PC-3 (cell line): Measurements from ENCODE around the gene PLXNA2. TPM values are rescaled to one million over a fixed set of nuclear protein-coding genes. Genes with fewer than 3 reads are reported as not detected.
A peak's percentile ranks its signal among the peaks of the same experiment; 100 is the strongest.

Experiments used
- ATAC-seq: fragments of 200-7000 bp; cut with Tn5 transposase; 2 replicates; pipeline ENCODE4 v1.9.1; 2020; ENCODE audit warnings: mild to moderate bottlenecking, moderate library complexity
- BruUV-seq: library from RNA; stranded (reverse); fragments of 400-500 nt; replicated peaks from 2 replicates; lab custom pipeline; 2021; lab: Mats Ljungman, UMichigan
- CTCF ChIA-PET: fragments of 300-600 bp; sonication (Branson Sonifier 250); formaldehyde crosslinking; loops from one replicate; lab custom pipeline; 2022; ENCODE audit warnings: antibody characterized with exemption; lab: Charles Lee
- POLR2A ChIA-PET: fragments of 300-600 bp; sonication (Branson Sonifier 250); formaldehyde crosslinking; loops from one replicate; lab custom pipeline; 2022; ENCODE audit warnings: antibody characterized with exemption; ENCODE audit not compliant: unreplicated experiment; lab: Charles Lee
- DNase-seq: peaks from one replicate; pipeline ENCODE4 v3.0.0-alpha.2; 2015
- H2AFZ ChIP-seq: fragments of 300-600 bp; sonication (generic); 2 replicates; pipeline ENCODE4 v1.6.0; 2016; ENCODE audit warnings: antibody characterized with exemption, low read length
- H3F3A ChIP-seq: fragments of 300-600 bp; sonication (generic); one replicate; pipeline ENCODE4 v1.6.0; 2017; ENCODE audit warnings: antibody characterized with exemption, low read length, control low read depth, mild to moderate bottlenecking; ENCODE audit not compliant: unreplicated experiment
- H3K27ac ChIP-seq: fragments of 300-600 bp; sonication (generic); 2 replicates; pipeline ENCODE4 v1.5.1; 2016; ENCODE audit warnings: mild to moderate bottlenecking, low read length
- H3K27me3 ChIP-seq: fragments of 300-600 bp; sonication (generic); 2 replicates; pipeline ENCODE4 v1.6.1; 2016; ENCODE audit warnings: low read length, mixed read lengths
- H3K36me3 ChIP-seq: fragments of 300-600 bp; sonication (generic); 2 replicates; pipeline ENCODE4 v1.6.1; 2016; ENCODE audit warnings: low read depth, mixed run types, low read length, mixed read lengths
- H3K4me1 ChIP-seq: fragments of 300-600 bp; sonication (generic); 2 replicates; pipeline ENCODE4 v1.5.1; 2016; ENCODE audit warnings: low read length; ENCODE audit not compliant: insufficient read depth
- H3K4me2 ChIP-seq: fragments of 300-600 bp; sonication (generic); 2 replicates; pipeline ENCODE4 v1.6.0; 2016; ENCODE audit warnings: low read length
- H3K4me3 ChIP-seq: fragments of 300-600 bp; sonication (generic); 2 replicates; pipeline ENCODE4 v1.5.1; 2016; ENCODE audit warnings: mild to moderate bottlenecking, low read length, mixed read lengths
- H3K79me2 ChIP-seq: fragments of 300-600 bp; sonication (generic); 2 replicates; pipeline ENCODE4 v1.6.1; 2017; ENCODE audit warnings: low read length, mixed read lengths
- H3K9ac ChIP-seq: fragments of 300-600 bp; sonication (generic); 2 replicates; pipeline ENCODE4 v1.6.0; 2016; ENCODE audit warnings: mild to moderate bottlenecking, low read length
- H3K9me2 ChIP-seq: fragments of 300-600 bp; sonication (generic); replicated peaks from 2 replicates; pipeline ENCODE4 v1.6.1; 2016; ENCODE audit warnings: mixed run types, low read length, mixed read lengths
- H3K9me3 ChIP-seq: fragments of 300-600 bp; sonication (generic); 2 replicates; pipeline ENCODE4 v1.6.1; 2016; ENCODE audit warnings: low read length, mixed read lengths
- H4K20me1 ChIP-seq: fragments of 300-600 bp; sonication (generic); 2 replicates; pipeline ENCODE4 v1.6.1; 2016; ENCODE audit warnings: low read length, mixed read lengths
- EZH2 ChIP-seq: fragments of 300-600 bp; sonication (generic); IDR thresholded peaks from one replicate; pipeline ENCODE4 v1.6.1; 2017; ENCODE audit warnings: antibody characterized with exemption, mild to moderate bottlenecking, low read length; ENCODE audit not compliant: unreplicated experiment
- EZH2phosphoT487 ChIP-seq: fragments of 300-600 bp; sonication (generic); IDR thresholded peaks from 2 replicates; pipeline ENCODE4 v1.6.1; 2018; ENCODE audit warnings: mild to moderate bottlenecking, antibody characterized with exemption, low read length, borderline replicate concordance
- intact Hi-C: fragments of 100-400 bp; cut with micrococcal nuclease; formaldehyde crosslinking; loops from 2 replicates; pipeline ENCODE4 v1.9.0; 2023
- total RNA-seq: library from RNA; depleted of rRNA; stranded (reverse); fragments of >200 nt; gene quantifications from 2 replicates; pipeline ENCODE4 v1.2.3, GENCODE V29; 2014
- TF ChIP-seq, protein P1 (sequence below): fragments of 300-600 bp; sonication (generic); conservative IDR thresholded peaks from 2 replicates; pipeline ENCODE4 v1.5.1; 2017; ENCODE audit warnings: antibody characterized with exemption, low read depth, mild to moderate bottlenecking, low read length

Gene PLXNA2
- total RNA-seq, 1 experiment from 2014 or later = 16.2 TPM

DNA sequence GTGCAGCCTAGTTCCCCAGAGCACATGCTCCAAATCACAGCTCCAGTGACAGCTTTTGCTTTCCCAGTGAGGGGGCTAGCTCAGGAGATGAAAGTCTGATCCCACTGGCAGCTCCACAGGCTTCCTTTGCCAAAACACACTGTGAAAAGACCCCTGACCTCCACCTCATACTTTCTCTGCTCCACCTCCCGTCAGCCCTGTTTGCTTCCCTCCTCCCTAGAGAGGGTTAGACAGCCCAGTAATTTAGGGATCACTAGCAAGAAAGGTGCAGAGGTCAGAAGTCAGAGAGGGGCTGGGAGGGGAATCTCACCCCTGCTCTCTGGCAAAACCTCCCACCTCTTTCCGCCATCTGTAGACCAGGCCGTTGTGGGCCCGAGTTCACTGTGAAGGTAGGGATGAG, 62.8 kb downstream of the PLXNA2 start:
- H3K79me2 ChIP-seq = no peaks in the 10 kb centered on the region
- H3K4me1 ChIP-seq = peaks cover 81% of the 10 kb centered on the region
- TF ChIP-seq EZH2phosphoT487 = no peak
- no peak for TF ChIP-seq EZH2
- TF ChIP-seq, protein P1, sequence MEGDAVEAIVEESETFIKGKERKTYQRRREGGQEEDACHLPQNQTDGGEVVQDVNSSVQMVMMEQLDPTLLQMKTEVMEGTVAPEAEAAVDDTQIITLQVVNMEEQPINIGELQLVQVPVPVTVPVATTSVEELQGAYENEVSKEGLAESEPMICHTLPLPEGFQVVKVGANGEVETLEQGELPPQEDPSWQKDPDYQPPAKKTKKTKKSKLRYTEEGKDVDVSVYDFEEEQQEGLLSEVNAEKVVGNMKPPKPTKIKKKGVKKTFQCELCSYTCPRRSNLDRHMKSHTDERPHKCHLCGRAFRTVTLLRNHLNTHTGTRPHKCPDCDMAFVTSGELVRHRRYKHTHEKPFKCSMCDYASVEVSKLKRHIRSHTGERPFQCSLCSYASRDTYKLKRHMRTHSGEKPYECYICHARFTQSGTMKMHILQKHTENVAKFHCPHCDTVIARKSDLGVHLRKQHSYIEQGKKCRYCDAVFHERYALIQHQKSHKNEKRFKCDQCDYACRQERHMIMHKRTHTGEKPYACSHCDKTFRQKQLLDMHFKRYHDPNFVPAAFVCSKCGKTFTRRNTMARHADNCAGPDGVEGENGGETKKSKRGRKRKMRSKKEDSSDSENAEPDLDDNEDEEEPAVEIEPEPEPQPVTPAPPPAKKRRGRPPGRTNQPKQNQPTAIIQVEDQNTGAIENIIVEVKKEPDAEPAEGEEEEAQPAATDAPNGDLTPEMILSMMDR = no peak
- no peaks in the 10 kb centered on the region for H4K20me1 ChIP-seq
- POLR2A ChIA-PET = no interaction called here
- H3K4me3 ChIP-seq = no peak overlapping the region
- DNase-seq (no peak), ATAC-seq (no peak)
- H3K9me2 ChIP-seq = no peaks in the 10 kb centered on the region
- no peaks in the 10 kb centered on the region for H3K36me3 ChIP-seq
- no peak overlapping the region for H3K4me2 ChIP-seq
- H3K9me3 ChIP-seq = no peaks in the 10 kb centered on the region
- intact Hi-C loops = no loop called here
- CTCF ChIA-PET = no interaction called here
- peaks cover 7% of the 10 kb centered on the region for H3F3A ChIP-seq
- no peaks in the 10 kb centered on the region for H3K27me3 ChIP-seq
- no peak overlapping the region for H3K9ac ChIP-seq
- BruUV-seq = no TSS peak
- no peak overlapping the region for H2AFZ ChIP-seq
- H3K27ac ChIP-seq = no peak overlapping the region

DNA sequence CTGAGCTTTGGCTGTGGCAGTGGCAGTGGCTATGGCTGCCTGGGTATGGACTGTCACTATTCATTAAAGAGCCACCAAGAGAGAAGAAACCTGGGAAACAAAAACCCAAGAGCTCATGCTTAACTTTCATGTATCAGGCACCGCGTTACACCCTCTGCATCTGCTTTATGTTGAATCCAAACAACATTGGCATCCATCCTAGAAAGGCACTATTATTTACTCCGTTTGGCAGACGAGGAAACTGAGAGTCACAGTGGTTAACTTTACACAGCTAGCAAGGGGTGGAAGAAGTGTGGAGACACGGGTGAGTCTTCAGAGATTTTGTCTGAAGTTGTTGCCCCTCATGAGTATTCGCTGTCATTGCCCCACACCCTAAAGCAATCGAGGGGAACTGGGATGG, 63.8 kb downstream of the PLXNA2 start:
- H3K9ac ChIP-seq = no peak overlapping the region
- H3K27me3 ChIP-seq = no peaks in the 10 kb centered on the region
- no peak for DNase-seq
- no peaks in the 10 kb centered on the region for H3K9me2 ChIP-seq
- H3K4me3 ChIP-seq = no peak overlapping the region
- ChIA-PET POLR2A (no interaction called here), CTCF (no interaction called here)
- H3K9me3 ChIP-seq = no peaks in the 10 kb centered on the region
- TF ChIP-seq, protein P1 = no peak
- TF ChIP-seq EZH2phosphoT487 = no peak
- no peak for TF ChIP-seq EZH2
- peaks cover 7% of the 10 kb centered on the region for H3F3A ChIP-seq
- H3K27ac ChIP-seq = peak overlapping the region; percentile 70
- H3K79me2 ChIP-seq = no peaks in the 10 kb centered on the region
- no peaks in the 10 kb centered on the region for H3K36me3 ChIP-seq
- H3K4me1 ChIP-seq = peaks cover 72% of the 10 kb centered on the region
- H3K4me2 ChIP-seq = no peak overlapping the region
- H2AFZ ChIP-seq = no peak overlapping the region
- H4K20me1 ChIP-seq = no peaks in the 10 kb centered on the region
- BruUV-seq = no TSS peak
- intact Hi-C loops = no loop called here
- ATAC-seq = no peak

DNA sequence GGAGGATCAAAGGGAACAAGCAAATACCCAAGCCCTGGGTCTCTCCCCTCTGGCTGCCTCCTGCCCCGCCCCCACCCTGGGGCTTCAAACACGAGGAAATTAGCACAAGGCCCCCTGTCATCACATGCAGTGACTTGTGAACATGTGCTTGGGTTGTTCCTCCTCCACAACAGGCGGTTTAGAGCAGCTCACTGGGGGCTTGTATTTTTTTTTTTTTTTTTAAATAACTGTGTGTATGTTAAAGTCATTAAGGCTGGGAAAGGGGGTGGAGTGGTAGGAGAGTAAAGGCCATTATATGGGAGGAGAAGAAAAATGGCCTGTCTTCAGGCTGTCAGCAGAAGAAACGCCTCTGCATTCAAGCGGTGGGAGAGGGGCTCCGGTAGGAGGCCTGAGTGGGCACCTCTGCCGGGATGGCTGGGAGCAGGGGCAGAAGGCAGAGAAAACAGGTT, 64.2 kb downstream of the PLXNA2 start:
- no peak for ATAC-seq
- intact Hi-C loops = no loop called here
- Histone ChIP-seq H3K27me3 (no peaks in the 10 kb centered on the region), H3K4me2 (peak overlapping the region; percentile 62), H3K4me3 (no peak overlapping the region), H4K20me1 (no peaks in the 10 kb centered on the region), H3K9ac (peak overlapping the region; percentile 25), H3K36me3 (no peaks in the 10 kb centered on the region), H2AFZ (no peak overlapping the region), H3K27ac (peak overlapping the region; percentile 70), H3K79me2 (no peaks in the 10 kb centered on the region), H3K9me2 (no peaks in the 10 kb centered on the region), H3K9me3 (no peaks in the 10 kb centered on the region), H3F3A (peaks cover 6% of the 10 kb centered on the region), H3K4me1 (peaks cover 71% of the 10 kb centered on the region)
- TF ChIP-seq EZH2 (no peak), EZH2phosphoT487 (no peak)
- TF ChIP-seq, protein P1 = no peak
- DNase-seq = no peak
- CTCF ChIA-PET = interaction anchor here (0.6 kb wide), 1 partner anchor 60 kb away, joined by 4 read pairs; no protein-coding TSS in a partner anchor
- BruUV-seq = no TSS peak
- POLR2A ChIA-PET = no interaction called here
